GM06990 (cell line): ENCODE results near the gene BLTP2.

ENCODE experiments used
- DNase-seq: peaks from one replicate; pipeline ENCODE4 v3.0.0-alpha.2; 2011; ENCODE audit not compliant: insufficient read length; ENCODE audit errors: extremely low read depth
- H3K27me3 ChIP-seq: replicated peaks from 2 replicates; pipeline ENCODE4 v1.6.0; 2011; ENCODE audit warnings: low read length; ENCODE audit not compliant: control insufficient read depth, insufficient read depth
- H3K36me3 ChIP-seq: 2 replicates; pipeline ENCODE4 v1.5.1; 2011; ENCODE audit warnings: low read length; ENCODE audit not compliant: control insufficient read depth, insufficient read depth
- H3K4me3 ChIP-seq: replicated peaks from 2 replicates; pipeline ENCODE4 v1.5.1; 2011; ENCODE audit warnings: low read depth, mild to moderate bottlenecking, control low read depth, low read length
- CTCF ChIP-seq: IDR thresholded peaks from 2 replicates; pipeline ENCODE4 v1.5.1; 2011; ENCODE audit warnings: low read length, control low read depth, mild to moderate bottlenecking, inconsistent platforms; ENCODE audit not compliant: insufficient read depth, poor library complexity, severe bottlenecking

Gene BLTP2

GRCh38 chr17:28644787-28645575 lies at the start of gene BLTP2:
TSS of gene BLTP2 (minus strand) at chr17:28645158. CDS start at chr17:28645056, 102 bp downstream.
- peak; percentile 98 for DNase-seq
- peaks cover 22% of the 10 kb centered on the region for H3K36me3 ChIP-seq
- no peaks in the 10 kb centered on the region for H3K27me3 ChIP-seq
- peak within 1 kb of the TSS; percentile 100 for H3K4me3 ChIP-seq
- no peak for TF ChIP-seq CTCF

GRCh38 chr17:28693869-28694268 lies 48.9 kb upstream of the BLTP2 start:
- H3K4me3 ChIP-seq = no peak overlapping the region
- peaks cover 57% of the 10 kb centered on the region for H3K36me3 ChIP-seq
- H3K27me3 ChIP-seq = no peaks in the 10 kb centered on the region
- TF ChIP-seq CTCF = no peak
- DNase-seq = no peak

GRCh38 chr17:28689011-28689410 lies 44.1 kb upstream of the BLTP2 start:
- Histone ChIP-seq H3K27me3 (no peaks in the 10 kb centered on the region), H3K4me3 (no peak overlapping the region), H3K36me3 (peaks cover 57% of the 10 kb centered on the region)
- no peak for TF ChIP-seq CTCF
- DNase-seq = no peak

GRCh38 chr17:28688481-28688880 lies 43.5 kb upstream of the BLTP2 start:
- Histone ChIP-seq H3K27me3 (no peaks in the 10 kb centered on the region), H3K4me3 (no peak overlapping the region), H3K36me3 (peaks cover 52% of the 10 kb centered on the region)
- TF ChIP-seq CTCF = no peak
- no peak for DNase-seq

- H3K4me3 ChIP-seq = no peak overlapping the region
- H3K36me3 ChIP-seq = peaks cover 69% of the 10 kb centered on the region
- H3K27me3 ChIP-seq = no peaks in the 10 kb centered on the region
- no peak for DNase-seq
- TF ChIP-seq CTCF = no peak
Observed at GRCh38 chr17:28686296-28686695, 41.3 kb upstream of the BLTP2 start.
